ENCODE measurements around the gene SLCO2A1.

The SLCO2A1 gene

GRCh38 chr3:133977568-133977967 lies 52.2 kb downstream of the SLCO2A1 start:
- Histone ChIP-seq H3K27me3 (ENCODE audit: control insufficient read depth, insufficient read depth, low read length) (no peaks in the 10 kb centered on the region), H3K36me3 (ENCODE audit: control insufficient read depth, insufficient read depth, low read length) (no peaks in the 10 kb centered on the region), H3K27ac (ENCODE audit: low read depth, low read length) (no peak overlapping the region), H3K4me3 (ENCODE audit: low read depth, low read length) (no peak overlapping the region), H3K9ac (ENCODE audit: low read length) (no peak overlapping the region), H3K4me1 (ENCODE audit: control insufficient read depth, insufficient read depth, low read length) (peaks cover 3% of the 10 kb centered on the region; the same call in 1 of the 2 replicates), H3K9me3 (ENCODE audit: control insufficient read depth, insufficient read depth, low read depth, low read length) (no peaks in the 10 kb centered on the region; the same call in 1 of the 2 replicates)

- Histone ChIP-seq H3K27me3 (ENCODE audit: control insufficient read depth, insufficient read depth, low read length) (no peaks in the 10 kb centered on the region), H3K36me3 (ENCODE audit: control insufficient read depth, insufficient read depth, low read length) (no peaks in the 10 kb centered on the region), H3K4me3 (ENCODE audit: low read depth, low read length) (no peak overlapping the region), H3K27ac (ENCODE audit: low read depth, low read length) (no peak overlapping the region), H3K9ac (ENCODE audit: low read length) (no peak overlapping the region), H3K4me1 (ENCODE audit: control insufficient read depth, insufficient read depth, low read length) (peaks cover 1% of the 10 kb centered on the region; the same call in 1 of the 2 replicates), H3K9me3 (ENCODE audit: control insufficient read depth, insufficient read depth, low read depth, low read length) (peaks cover 4% of the 10 kb centered on the region; the same call in 1 of the 2 replicates)
Observed at GRCh38 chr3:133973249-133973980, 56.3 kb downstream of the SLCO2A1 start.

- Histone ChIP-seq H3K4me1 (ENCODE audit: control insufficient read depth, insufficient read depth, low read length) (peaks cover 6% of the 10 kb centered on the region), H3K27ac (ENCODE audit: low read depth, low read length) (no peak overlapping the region), H3K36me3 (ENCODE audit: control insufficient read depth, insufficient read depth, low read length) (no peaks in the 10 kb centered on the region), H3K9ac (ENCODE audit: low read length) (no peak overlapping the region), H3K4me3 (ENCODE audit: low read depth, low read length) (no peak overlapping the region), H3K9me3 (ENCODE audit: control insufficient read depth, insufficient read depth, low read depth, low read length) (peaks cover 4% of the 10 kb centered on the region; the same call in 1 of the 2 replicates), H3K27me3 (ENCODE audit: control insufficient read depth, insufficient read depth, low read length) (no peaks in the 10 kb centered on the region)
Observed at GRCh38 chr3:133972156-133972555, 57.6 kb downstream of the SLCO2A1 start.

GRCh38 chr3:133970916-133971315 lies 58.8 kb downstream of the SLCO2A1 start:
- Histone ChIP-seq H3K27me3 (ENCODE audit: control insufficient read depth, insufficient read depth, low read length) (no peaks in the 10 kb centered on the region), H3K27ac (ENCODE audit: low read depth, low read length) (no peak overlapping the region), H3K4me1 (ENCODE audit: control insufficient read depth, insufficient read depth, low read length) (peaks cover 14% of the 10 kb centered on the region)

GRCh38 chr3:133970339-133970738 lies 59.4 kb downstream of the SLCO2A1 start:
- Histone ChIP-seq H3K4me1 (ENCODE audit: control insufficient read depth, insufficient read depth, low read length) (peaks cover 14% of the 10 kb centered on the region), H3K9ac (ENCODE audit: low read length) (no peak overlapping the region), H3K9me3 (ENCODE audit: control insufficient read depth, insufficient read depth, low read depth, low read length) (peaks cover 4% of the 10 kb centered on the region; the same call in 1 of the 2 replicates), H3K27ac (ENCODE audit: low read depth, low read length) (no peak overlapping the region), H3K4me3 (ENCODE audit: low read depth, low read length) (no peak overlapping the region), H3K36me3 (ENCODE audit: control insufficient read depth, insufficient read depth, low read length) (no peaks in the 10 kb centered on the region), H3K27me3 (ENCODE audit: control insufficient read depth, insufficient read depth, low read length) (no peaks in the 10 kb centered on the region)

More at GRCh38 chr3:133970916-133971315, 58.8 kb downstream of the SLCO2A1 start:
- Histone ChIP-seq H3K9me3 (ENCODE audit: control insufficient read depth, insufficient read depth, low read depth, low read length) (peaks cover 4% of the 10 kb centered on the region; the same call in 1 of the 2 replicates), H3K36me3 (ENCODE audit: control insufficient read depth, insufficient read depth, low read length) (no peaks in the 10 kb centered on the region), H3K4me3 (ENCODE audit: low read depth, low read length) (no peak overlapping the region), H3K9ac (ENCODE audit: low read length) (no peak overlapping the region)

- no peaks in the 10 kb centered on the region for H3K27me3 ChIP-seq (ENCODE audit: control insufficient read depth, insufficient read depth, low read length)
Observed at GRCh38 chr3:133967992-133968892, 61.5 kb downstream of the SLCO2A1 start.

GRCh38 chr3:133966954-133967353 lies 62.8 kb downstream of the SLCO2A1 start:
- Histone ChIP-seq H3K27me3 (ENCODE audit: control insufficient read depth, insufficient read depth, low read length) (no peaks in the 10 kb centered on the region), H3K27ac (ENCODE audit: low read depth, low read length) (no peak overlapping the region), H3K9ac (ENCODE audit: low read length) (no peak overlapping the region), H3K4me3 (ENCODE audit: low read depth, low read length) (no peak overlapping the region), H3K36me3 (ENCODE audit: control insufficient read depth, insufficient read depth, low read length) (no peaks in the 10 kb centered on the region), H3K9me3 (ENCODE audit: control insufficient read depth, insufficient read depth, low read depth, low read length) (peaks cover 4% of the 10 kb centered on the region; the same call in 1 of the 2 replicates), H3K4me1 (ENCODE audit: control insufficient read depth, insufficient read depth, low read length) (peaks cover 19% of the 10 kb centered on the region)

More at GRCh38 chr3:133967992-133968892, 61.5 kb downstream of the SLCO2A1 start:
- Histone ChIP-seq H3K4me1 (ENCODE audit: control insufficient read depth, insufficient read depth, low read length) (peaks cover 14% of the 10 kb centered on the region), H3K36me3 (ENCODE audit: control insufficient read depth, insufficient read depth, low read length) (no peaks in the 10 kb centered on the region), H3K9ac (ENCODE audit: low read length) (no peak overlapping the region), H3K4me3 (ENCODE audit: low read depth, low read length) (no peak overlapping the region), H3K9me3 (ENCODE audit: control insufficient read depth, insufficient read depth, low read depth, low read length) (peaks cover 4% of the 10 kb centered on the region; the same call in 1 of the 2 replicates), H3K27ac (ENCODE audit: low read depth, low read length) (no peak overlapping the region)

GRCh38 chr3:133965906-133966305 lies 63.8 kb downstream of the SLCO2A1 start:
- Histone ChIP-seq H3K27me3 (ENCODE audit: control insufficient read depth, insufficient read depth, low read length) (no peaks in the 10 kb centered on the region), H3K9ac (ENCODE audit: low read length) (no peak overlapping the region), H3K36me3 (ENCODE audit: control insufficient read depth, insufficient read depth, low read length) (no peaks in the 10 kb centered on the region), H3K4me3 (ENCODE audit: low read depth, low read length) (no peak overlapping the region), H3K27ac (ENCODE audit: low read depth, low read length) (no peak overlapping the region), H3K9me3 (ENCODE audit: control insufficient read depth, insufficient read depth, low read depth, low read length) (no peaks in the 10 kb centered on the region), H3K4me1 (ENCODE audit: control insufficient read depth, insufficient read depth, low read length) (peaks cover 19% of the 10 kb centered on the region)

- H3K9me3 ChIP-seq (ENCODE audit: control insufficient read depth, insufficient read depth, low read depth, low read length) = no peaks in the 10 kb centered on the region
- no peaks in the 10 kb centered on the region for H3K27me3 ChIP-seq (ENCODE audit: control insufficient read depth, insufficient read depth, low read length)
- no peak overlapping the region for H3K9ac ChIP-seq (ENCODE audit: low read length)
- no peak overlapping the region for H3K27ac ChIP-seq (ENCODE audit: low read depth, low read length)
- no peak overlapping the region for H3K4me3 ChIP-seq (ENCODE audit: low read depth, low read length)
- H3K36me3 ChIP-seq (ENCODE audit: control insufficient read depth, insufficient read depth, low read length) = no peaks in the 10 kb centered on the region
- peaks cover 19% of the 10 kb centered on the region for H3K4me1 ChIP-seq (ENCODE audit: control insufficient read depth, insufficient read depth, low read length)
Observed at GRCh38 chr3:133965013-133965570, 64.6 kb downstream of the SLCO2A1 start.

GRCh38 chr3:133964547-133964946 lies 65.2 kb downstream of the SLCO2A1 start:
- H3K9me3 ChIP-seq (ENCODE audit: control insufficient read depth, insufficient read depth, low read depth, low read length) = no peaks in the 10 kb centered on the region
- no peak overlapping the region for H3K4me3 ChIP-seq (ENCODE audit: low read depth, low read length)

More at GRCh38 chr3:133964547-133964946, 65.2 kb downstream of the SLCO2A1 start:
- H3K27ac ChIP-seq (ENCODE audit: low read depth, low read length) = no peak overlapping the region
- H3K27me3 ChIP-seq (ENCODE audit: control insufficient read depth, insufficient read depth, low read length) = no peaks in the 10 kb centered on the region
- no peaks in the 10 kb centered on the region for H3K36me3 ChIP-seq (ENCODE audit: control insufficient read depth, insufficient read depth, low read length)
- no peak overlapping the region for H3K9ac ChIP-seq (ENCODE audit: low read length)
- H3K4me1 ChIP-seq (ENCODE audit: control insufficient read depth, insufficient read depth, low read length) = peaks cover 19% of the 10 kb centered on the region

Data from HUES6 (cell line).